ENCODE measurements around the gene RIMS4.

The RIMS4 gene

GRCh38 chr20:44810061-44810390 lies 320 bp downstream of the RIMS4 start:
- Mint-ChIP-seq H3K27me3 (peaks cover 76% of the 10 kb centered on the region), H3K27ac (no peak overlapping the region), H3K4me1 (peaks cover 18% of the 10 kb centered on the region), H3K4me3 (peak overlapping the region; percentile 63 to 81), H3K9me3 (no peaks in the 10 kb centered on the region)
- ATAC-seq, result peak; percentile 48
- no peak for DNase-seq

- Mint-ChIP-seq H3K9me3 (no peaks in the 10 kb centered on the region), H3K27me3 (peaks cover 81% of the 10 kb centered on the region), H3K4me3 (peak overlapping the region; percentile 63 to 81), H3K4me1 (peaks cover 18% of the 10 kb centered on the region), H3K27ac (no peak overlapping the region)
- ATAC-seq (no peak), DNase-seq (no peak)
Observed at GRCh38 chr20:44809380-44810060, 826 bp downstream of the RIMS4 start.

GRCh38 chr20:44807684-44808056 lies 2.7 kb downstream of the RIMS4 start:
- no peak overlapping the region for H3K4me3 Mint-ChIP-seq
- peaks cover 83% of the 10 kb centered on the region for H3K27me3 Mint-ChIP-seq
- DNase-seq (no peak), ATAC-seq (no peak)
- peaks cover 18% of the 10 kb centered on the region for H3K4me1 Mint-ChIP-seq
- no peaks in the 10 kb centered on the region for H3K9me3 Mint-ChIP-seq
- H3K27ac Mint-ChIP-seq, result no peak overlapping the region

GRCh38 chr20:44807051-44807683 lies 3.2 kb downstream of the RIMS4 start:
- Mint-ChIP-seq H3K27ac (no peak overlapping the region), H3K4me3 (no peak overlapping the region), H3K4me1 (peaks cover 18% of the 10 kb centered on the region), H3K27me3 (peaks cover 81% of the 10 kb centered on the region), H3K9me3 (no peaks in the 10 kb centered on the region)
- DNase-seq (no peak), ATAC-seq (no peak)

GRCh38 chr20:44805979-44806620 lies 4.2 kb downstream of the RIMS4 start:
- Mint-ChIP-seq H3K4me1 (peaks cover 13% of the 10 kb centered on the region), H3K27me3 (peaks cover 73% of the 10 kb centered on the region), H3K4me3 (no peak overlapping the region), H3K27ac (no peak overlapping the region), H3K9me3 (no peaks in the 10 kb centered on the region)
- no peak for ATAC-seq
- DNase-seq, result no peak

- peaks cover 9% of the 10 kb centered on the region for H3K4me1 Mint-ChIP-seq
- ATAC-seq, result no peak
- H3K4me3 Mint-ChIP-seq, result no peak overlapping the region
- no peak overlapping the region for H3K27ac Mint-ChIP-seq
- DNase-seq, result no peak
- no peaks in the 10 kb centered on the region for H3K9me3 Mint-ChIP-seq
- H3K27me3 Mint-ChIP-seq, result peaks cover 67% of the 10 kb centered on the region
Observed at GRCh38 chr20:44805335-44805978, 4.9 kb downstream of the RIMS4 start.

- H3K4me1 Mint-ChIP-seq, result no peaks in the 10 kb centered on the region
- no peak overlapping the region for H3K4me3 Mint-ChIP-seq
- no peak overlapping the region for H3K27ac Mint-ChIP-seq
- peaks cover 51% of the 10 kb centered on the region for H3K27me3 Mint-ChIP-seq
- no peaks in the 10 kb centered on the region for H3K9me3 Mint-ChIP-seq
- ATAC-seq (no peak), DNase-seq (no peak)
Observed at GRCh38 chr20:44803383-44803941, 6.9 kb downstream of the RIMS4 start.

GRCh38 chr20:44802702-44803101 lies 7.6 kb downstream of the RIMS4 start:
- no peaks in the 10 kb centered on the region for H3K9me3 Mint-ChIP-seq
- H3K27ac Mint-ChIP-seq, result no peak overlapping the region
- H3K27me3 Mint-ChIP-seq, result peaks cover 47% of the 10 kb centered on the region
- no peak for ATAC-seq
- DNase-seq, result no peak
- no peak overlapping the region for H3K4me3 Mint-ChIP-seq
- H3K4me1 Mint-ChIP-seq, result no peaks in the 10 kb centered on the region

GRCh38 chr20:44800391-44801046 lies 9.8 kb downstream of the RIMS4 start:
- no peaks in the 10 kb centered on the region for H3K4me1 Mint-ChIP-seq
- H3K4me3 Mint-ChIP-seq, result no peak overlapping the region
- H3K27ac Mint-ChIP-seq, result peak overlapping the region in 1 of 2 donors; percentile 93
- ATAC-seq, result no peak
- no peaks in the 10 kb centered on the region for H3K9me3 Mint-ChIP-seq
- no peak for DNase-seq
- H3K27me3 Mint-ChIP-seq, result peaks cover 41% of the 10 kb centered on the region

- Mint-ChIP-seq H3K4me1 (no peaks in the 10 kb centered on the region), H3K27ac (no peak overlapping the region), H3K27me3 (peaks cover 38% of the 10 kb centered on the region), H3K9me3 (no peaks in the 10 kb centered on the region), H3K4me3 (no peak overlapping the region)
- no peak for DNase-seq
- no peak for ATAC-seq
Observed at GRCh38 chr20:44799691-44800090, 10.7 kb downstream of the RIMS4 start.

GRCh38 chr20:44796758-44797457 lies 13.4 kb downstream of the RIMS4 start:
- no peaks in the 10 kb centered on the region for H3K4me1 Mint-ChIP-seq
- no peak overlapping the region for H3K27ac Mint-ChIP-seq
- ATAC-seq, result no peak
- peaks cover 17% of the 10 kb centered on the region for H3K27me3 Mint-ChIP-seq
- no peak overlapping the region for H3K4me3 Mint-ChIP-seq
- H3K9me3 Mint-ChIP-seq, result no peaks in the 10 kb centered on the region
- DNase-seq, result no peak

- Mint-ChIP-seq H3K9me3 (no peaks in the 10 kb centered on the region), H3K4me1 (no peaks in the 10 kb centered on the region), H3K27me3 (peaks cover 17% of the 10 kb centered on the region), H3K27ac (no peak overlapping the region), H3K4me3 (no peak overlapping the region)
- no peak for ATAC-seq
- no peak for DNase-seq
Observed at GRCh38 chr20:44796311-44796710, 14.0 kb downstream of the RIMS4 start.

- ATAC-seq, result no peak
- no peaks in the 10 kb centered on the region for H3K4me1 Mint-ChIP-seq
- H3K4me3 Mint-ChIP-seq, result no peak overlapping the region
- H3K9me3 Mint-ChIP-seq, result no peaks in the 10 kb centered on the region
- DNase-seq, result no peak
- peaks cover 17% of the 10 kb centered on the region for H3K27me3 Mint-ChIP-seq
- H3K27ac Mint-ChIP-seq, result no peak overlapping the region
Observed at GRCh38 chr20:44795836-44796235, 14.5 kb downstream of the RIMS4 start.

GRCh38 chr20:44792796-44793195 lies 17.6 kb downstream of the RIMS4 start:
- H3K27ac Mint-ChIP-seq, result no peak overlapping the region
- no peaks in the 10 kb centered on the region for H3K9me3 Mint-ChIP-seq
- H3K4me3 Mint-ChIP-seq, result no peak overlapping the region
- peaks cover 15% of the 10 kb centered on the region for H3K27me3 Mint-ChIP-seq
- ATAC-seq, result no peak
- no peak for DNase-seq
- no peaks in the 10 kb centered on the region for H3K4me1 Mint-ChIP-seq

Measured in stimulated activated naive CD8-positive, alpha-beta T cell treated with anti-CD3 and anti-CD28 coated beads, Interleukin-15, amount 100 ng/mL, for 72 hours (primary cell).